ENCODE results near the gene ERCC4.

ERCC4 gene

DNA sequence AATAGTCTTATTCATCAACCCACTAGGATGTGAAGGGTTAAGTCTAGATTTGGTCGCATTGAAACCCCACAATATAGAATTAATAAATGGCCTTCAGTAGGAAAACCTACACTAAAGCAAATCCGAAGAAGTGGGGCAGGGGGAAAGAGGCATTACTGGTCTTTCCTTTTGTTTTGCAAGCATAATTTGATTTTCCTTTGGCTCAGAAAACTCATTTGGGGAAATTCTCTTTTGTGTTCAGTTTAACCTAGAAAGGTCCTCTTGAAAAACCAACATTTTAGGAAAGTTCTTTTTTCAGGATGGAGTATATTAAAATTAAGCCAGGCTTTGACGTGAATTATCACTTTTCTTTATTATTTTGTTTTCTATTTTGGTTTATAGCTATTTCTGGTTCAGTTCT lies 31.7 kb downstream of the ERCC4 start:
- no peak for DNase-seq

DNA sequence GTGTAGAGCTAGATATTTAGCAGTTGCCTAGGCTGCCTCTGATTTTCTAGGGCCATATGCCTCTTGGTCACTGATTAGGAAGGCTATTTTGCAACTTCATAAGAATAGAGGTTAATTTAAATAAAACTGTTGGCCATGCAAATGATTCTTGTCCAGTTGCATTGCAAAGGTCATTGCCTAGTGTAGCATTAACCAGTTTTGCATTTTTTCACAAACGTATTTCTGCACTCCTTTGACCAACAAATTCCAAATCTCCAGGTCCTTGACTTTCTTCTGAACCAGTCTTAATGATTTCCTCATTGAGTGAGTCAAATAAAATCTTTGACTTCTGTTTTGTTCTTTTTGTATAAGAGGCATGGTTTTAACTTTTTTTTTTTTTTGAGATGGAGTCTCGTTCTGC lies 33.5 kb downstream of the ERCC4 start:
- DNase-seq, result no peak

DNA sequence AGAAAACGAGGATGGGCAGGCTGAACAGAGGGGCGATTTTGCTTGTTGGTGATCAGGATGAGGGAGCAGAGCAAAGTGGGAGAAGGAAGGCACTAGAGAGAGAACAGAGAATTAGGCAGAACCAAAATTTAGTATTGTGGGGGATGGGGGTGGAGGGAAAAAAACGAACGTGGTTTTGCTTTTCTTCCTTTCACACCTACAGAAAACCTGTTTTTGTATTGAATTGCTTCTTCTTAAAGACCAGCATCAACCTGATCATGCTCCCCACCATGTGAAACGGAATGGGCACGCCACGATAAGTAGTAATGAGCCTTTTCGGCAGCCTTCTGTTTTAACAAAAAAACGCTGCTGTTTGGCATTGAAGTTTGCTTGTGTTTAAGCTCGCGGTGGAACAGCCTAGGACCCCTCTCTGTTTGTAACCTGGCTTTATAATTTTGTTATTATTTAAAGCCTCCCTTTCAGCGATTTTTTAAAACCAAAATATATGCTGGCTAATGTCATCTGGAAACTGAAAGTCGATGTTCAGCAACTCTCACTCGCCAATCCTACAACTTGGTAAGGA lies 36.8 kb downstream of the ERCC4 start:
- DNase-seq, result no peak

DNA sequence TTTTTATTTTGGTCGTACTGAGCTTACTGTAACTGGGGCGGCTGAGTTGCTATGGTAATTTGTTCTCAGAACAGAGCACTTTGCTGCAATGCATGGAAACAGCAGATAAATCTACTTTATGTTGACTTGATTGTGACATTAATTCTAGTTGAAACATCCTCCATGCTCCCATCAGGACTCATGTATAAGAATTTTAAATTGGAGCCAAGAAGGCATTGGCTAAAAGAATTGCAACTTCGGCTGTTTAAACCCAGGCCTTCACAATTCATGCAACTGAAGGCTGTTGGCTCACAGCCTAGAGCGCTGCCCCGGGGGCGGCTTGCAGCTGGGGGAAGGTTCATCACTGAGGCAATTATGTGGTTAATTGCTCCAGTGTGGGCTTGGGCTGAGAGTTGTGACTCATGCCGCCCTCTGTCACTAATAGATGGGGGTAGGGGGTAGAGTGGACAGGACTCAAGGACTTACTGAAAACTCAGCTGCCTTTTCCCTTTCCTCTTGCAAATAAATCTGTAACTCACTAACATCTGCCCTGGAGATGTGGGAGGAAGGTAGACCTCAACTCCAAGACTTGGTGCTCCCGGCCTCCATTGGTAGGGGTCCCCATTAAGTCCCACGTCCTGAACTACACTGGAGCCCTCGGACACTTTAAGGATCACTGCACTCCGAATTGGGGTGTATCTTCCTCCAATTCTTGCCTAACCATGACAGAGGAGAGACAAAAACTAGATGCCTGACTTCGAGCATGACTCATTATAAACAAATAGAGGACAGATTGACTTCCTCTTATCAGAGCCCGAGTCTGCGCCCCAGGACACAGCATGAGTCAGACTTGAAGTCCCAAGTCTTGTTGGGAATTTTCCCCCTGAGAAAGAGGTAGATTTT lies 37.5 kb downstream of the ERCC4 start:
- peak; percentile 19 for DNase-seq

DNA sequence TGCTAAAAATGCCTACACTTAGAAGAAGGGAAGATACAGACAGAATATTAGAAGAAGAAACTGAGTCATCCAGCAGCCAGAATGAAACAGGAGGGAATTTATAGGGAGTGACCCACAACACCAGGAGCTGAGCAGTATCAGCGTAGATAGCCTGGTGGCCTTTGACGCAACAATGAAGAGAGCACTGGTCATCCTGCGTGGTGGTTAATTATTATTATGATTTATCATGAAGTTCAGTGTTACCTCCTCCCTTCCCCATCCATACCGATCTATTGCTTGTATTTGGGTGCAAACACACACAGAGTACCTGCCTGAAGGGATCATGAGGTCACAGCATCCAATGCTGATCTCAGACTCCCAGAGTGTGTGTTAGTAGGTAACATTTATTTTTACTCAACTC lies 38.5 kb downstream of the ERCC4 start:
- DNase-seq, result no peak

DNA sequence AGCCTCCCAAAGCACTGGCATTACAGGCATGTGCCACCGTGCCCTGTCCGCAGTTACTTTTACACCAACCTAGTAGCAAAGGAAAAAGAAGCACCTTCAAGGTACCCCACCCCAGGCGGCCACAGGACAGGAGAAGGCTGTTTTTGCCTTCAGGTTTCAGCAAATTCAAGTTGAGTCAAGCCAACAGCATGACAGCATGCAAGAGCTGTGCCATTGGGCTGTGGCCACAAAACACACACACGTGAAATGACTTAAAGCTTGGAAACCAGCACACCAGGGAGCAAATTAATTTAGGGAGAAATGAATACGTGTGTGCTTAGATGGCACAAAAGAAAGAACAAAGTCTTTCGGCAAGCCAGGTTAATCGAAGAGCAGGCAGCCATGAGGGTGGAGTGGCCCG lies 39.7 kb downstream of the ERCC4 start:
- DNase-seq, result no peak

DNA sequence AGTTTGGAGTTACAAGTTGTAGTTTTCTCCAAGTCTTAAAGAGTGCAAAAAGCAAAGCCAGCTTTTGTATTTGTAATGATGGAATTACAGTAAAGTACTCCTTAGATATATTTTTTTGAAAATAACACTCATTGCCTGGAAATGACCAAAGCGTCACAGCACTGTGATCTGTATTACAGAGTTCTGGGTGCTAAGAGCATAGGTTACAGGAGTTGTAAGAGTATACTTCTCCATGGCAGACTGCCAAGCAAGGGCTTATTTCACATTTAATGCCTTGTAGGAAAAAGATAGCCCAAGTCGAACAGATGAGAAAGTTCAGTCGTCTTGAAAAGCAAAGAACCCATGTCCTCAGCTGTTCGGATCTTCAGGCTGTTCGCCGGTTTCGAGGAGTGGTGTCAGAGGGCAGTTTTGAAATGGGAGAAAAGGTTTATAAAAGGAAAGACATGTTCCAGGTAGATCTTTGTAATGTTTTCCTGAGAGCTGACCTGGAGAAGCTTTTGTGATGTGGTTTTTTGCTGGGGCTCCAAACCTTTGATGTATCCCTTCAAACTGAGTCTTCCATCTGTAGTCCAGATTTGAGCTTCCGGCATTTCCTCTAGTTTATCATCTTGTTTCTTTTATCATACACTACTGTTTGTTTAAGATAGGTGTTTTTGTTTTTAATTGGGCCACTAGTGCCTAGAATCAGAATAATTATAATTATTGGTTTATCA lies 41.3 kb downstream of the ERCC4 start:
- no peak for DNase-seq

DNA sequence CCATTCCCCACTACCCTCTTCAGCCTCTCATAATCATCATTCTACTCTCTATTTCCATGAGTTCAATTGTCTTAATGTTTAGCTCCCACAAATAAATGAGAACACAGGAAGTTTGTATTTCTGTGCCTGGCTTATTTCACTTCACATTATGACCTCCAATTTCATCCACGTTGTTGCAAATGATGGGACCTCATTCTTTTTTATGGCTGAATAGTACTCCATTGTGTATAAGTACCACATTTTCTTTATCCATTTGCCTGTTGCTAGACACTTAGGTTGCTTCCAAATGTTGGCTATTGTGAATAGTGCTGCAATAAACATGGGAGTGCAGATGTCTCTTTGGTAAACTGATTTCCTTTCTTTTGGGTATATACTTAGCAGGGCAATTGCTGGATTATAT lies 42.3 kb downstream of the ERCC4 start:
- DNase-seq, result no peak

DNA sequence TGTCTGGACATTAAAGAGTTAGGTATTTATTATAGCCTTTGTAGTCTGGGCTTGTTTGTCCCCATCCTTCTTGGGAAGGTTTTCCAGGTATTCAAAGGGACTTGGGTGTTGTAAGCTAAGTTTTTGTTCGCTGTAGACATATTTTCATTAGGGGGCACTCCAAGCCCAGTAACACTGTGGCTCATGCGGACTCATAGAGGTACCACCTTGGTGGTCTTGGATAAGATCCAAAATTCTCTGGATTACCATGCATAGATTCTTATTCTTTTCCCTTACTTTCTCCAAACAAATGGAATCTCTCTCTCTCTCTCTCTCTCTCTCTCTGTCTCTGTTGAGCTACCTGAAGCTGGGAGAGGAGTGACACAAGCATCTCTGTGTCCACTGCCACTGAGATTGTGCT lies 48.9 kb downstream of the ERCC4 start:
- DNase-seq, result no peak

DNA sequence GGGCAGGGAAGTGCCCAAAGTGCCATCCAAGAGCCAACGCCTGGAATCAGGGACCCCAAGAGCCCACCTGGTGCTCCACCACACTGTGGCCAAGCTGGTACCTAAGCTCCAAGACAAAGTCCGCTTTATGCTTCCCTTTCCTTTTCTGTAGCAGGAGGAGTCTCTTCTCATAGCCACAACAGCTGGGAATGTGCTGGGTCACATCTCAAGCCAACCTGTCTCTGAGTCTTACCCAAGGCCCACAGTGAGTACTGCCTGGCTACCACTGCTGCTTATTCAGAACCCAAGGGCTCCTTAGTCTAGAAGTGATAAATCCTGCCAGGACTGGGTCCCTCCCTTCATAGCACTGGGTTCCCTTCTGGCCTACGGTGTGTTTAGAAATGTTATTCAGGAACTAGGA lies 49.8 kb downstream of the ERCC4 start:
- DNase-seq, result no peak

DNA sequence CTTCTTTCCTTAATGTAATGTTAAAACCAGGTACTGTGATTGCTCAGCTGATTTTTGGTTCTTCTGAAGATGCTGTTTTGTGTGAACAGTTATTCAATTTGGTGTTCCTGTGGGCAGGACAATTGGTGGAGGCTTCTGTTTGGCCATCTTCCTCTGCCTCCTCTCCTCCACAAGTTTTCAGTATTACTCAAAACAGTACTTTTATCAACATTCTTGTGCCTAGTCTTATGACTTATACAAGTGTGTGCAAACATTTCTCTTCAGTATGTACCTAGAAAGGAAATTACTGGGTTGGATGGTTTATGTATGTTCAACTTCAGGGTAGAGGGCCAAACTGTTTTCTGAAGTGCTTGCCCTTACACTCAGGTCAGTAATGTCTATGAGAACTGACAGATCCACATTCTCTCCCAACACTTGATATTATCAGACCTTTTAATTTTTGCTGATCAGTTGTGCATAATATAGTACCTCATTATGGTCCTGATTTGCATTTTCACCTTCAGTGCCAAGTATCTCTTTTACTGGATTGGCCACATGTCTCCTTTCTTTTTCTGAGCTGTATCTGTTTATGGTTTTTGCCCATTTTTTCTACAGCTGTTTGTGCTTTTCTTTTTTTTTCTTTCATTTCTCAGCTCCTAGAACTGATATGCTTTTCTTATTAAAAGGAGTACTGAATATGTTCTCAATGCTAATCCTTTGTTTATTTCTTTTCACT lies 50.9 kb downstream of the ERCC4 start:
- DNase-seq, result no peak

DNA sequence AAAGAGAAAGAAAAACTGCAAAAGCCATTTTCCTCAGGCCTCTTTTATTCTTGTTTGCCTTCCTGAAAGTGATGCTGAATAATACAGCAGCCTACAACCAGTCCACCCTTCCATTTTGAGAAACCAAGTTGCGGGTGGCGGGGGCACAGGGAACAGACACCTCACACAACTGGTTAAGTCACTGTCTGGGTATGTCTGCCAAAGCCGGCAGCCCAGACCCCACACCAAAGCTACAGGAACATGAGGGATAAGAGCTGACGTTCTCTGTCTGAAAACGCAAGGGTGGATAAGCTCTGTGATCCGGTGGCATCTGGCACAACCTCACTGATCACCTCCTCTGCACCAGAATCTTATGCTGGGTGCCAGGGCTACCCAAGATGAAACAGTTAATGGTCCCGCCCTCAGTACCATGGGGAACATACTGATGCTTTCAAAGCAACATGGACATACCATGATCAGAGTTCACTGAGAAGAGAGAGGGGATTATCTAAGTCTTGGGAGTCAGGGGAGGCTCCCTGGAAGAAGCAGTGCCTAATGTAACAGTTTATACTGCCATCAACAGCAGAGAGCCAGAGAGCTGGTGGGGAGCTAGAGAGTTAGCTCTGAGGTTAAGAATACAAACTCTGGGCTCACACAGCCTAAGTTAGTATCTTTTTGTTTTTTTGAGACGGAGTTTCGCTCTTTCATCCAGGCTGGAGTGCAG lies 53.5 kb downstream of the ERCC4 start:
- no peak for DNase-seq

DNA sequence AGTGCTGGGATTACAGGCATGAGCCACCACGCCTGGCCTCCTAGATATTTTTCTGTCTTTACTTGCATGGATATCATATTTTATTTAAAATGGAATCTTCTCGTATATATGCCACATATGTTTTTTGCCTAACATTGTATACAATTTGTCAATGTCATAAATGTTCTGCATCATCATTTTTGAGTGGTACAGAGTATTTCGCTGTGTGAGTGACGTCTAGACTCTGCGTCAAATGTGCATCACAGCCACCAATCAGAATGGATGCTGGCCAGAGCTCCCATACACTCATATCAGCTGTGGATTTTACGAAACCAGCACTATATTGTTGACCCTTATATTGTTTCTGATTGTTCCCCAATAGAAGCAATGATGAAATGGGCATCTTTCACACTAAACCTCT lies 57.2 kb downstream of the ERCC4 start:
- DNase-seq, result no peak

DNA sequence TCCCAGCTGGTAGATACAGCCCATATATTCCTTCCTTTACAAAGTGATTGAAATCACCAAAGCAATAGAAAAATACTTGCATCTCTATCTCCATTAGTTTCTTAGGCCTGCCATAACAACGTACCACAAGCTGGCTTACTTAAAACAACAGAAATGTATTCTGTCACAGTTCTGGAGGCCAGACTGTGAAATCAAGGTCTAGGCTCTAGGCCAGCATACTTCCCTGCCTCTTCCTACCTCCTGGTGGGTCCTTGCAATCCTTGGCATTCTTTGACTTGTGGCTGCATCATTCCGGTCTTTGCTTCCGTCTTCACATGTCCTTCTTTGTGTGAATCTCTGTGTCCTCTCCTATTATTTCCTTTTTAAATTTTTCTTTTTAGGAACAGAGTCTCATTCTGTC lies 62.5 kb downstream of the ERCC4 start:
- no peak for DNase-seq

DNA sequence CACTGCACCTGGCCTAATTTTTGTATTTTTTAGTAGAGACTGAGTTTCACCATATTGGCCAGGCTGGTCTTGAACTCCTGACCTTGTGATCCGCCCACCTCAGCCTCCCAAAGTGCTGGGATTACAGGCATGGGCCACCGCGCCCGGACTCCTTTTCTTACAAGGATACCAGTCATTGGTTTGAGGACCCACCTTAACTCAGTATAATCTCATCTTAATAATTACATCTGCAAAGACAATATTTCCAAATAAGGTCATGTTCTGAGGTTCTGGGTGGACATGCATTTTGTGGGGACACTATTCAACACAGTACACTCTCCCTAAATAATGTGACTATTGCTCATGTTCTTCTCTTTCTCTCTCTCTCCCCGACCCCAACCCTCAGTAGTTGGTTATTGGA lies 63.7 kb downstream of the ERCC4 start:
- no peak for DNase-seq

DNA sequence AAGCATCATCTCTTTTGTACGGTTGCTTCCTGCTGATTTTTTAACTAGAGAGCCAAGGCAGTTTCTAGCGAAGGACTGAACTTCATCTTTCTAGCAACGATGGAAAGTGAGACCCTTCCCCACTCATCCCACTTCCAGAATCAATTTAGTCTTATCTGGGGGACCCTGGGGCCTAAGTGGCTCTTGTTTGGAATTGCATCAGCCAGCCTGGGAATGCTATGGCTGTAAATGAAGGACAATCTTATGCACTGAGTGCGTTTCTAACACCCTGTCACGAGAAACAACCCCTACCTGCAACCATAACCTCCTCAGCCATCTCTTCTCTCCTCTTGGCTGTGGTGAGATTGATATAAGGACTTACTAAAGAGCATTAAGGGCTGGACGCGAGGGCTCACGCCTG lies 64.8 kb downstream of the ERCC4 start:
- no peak for DNase-seq

DNA sequence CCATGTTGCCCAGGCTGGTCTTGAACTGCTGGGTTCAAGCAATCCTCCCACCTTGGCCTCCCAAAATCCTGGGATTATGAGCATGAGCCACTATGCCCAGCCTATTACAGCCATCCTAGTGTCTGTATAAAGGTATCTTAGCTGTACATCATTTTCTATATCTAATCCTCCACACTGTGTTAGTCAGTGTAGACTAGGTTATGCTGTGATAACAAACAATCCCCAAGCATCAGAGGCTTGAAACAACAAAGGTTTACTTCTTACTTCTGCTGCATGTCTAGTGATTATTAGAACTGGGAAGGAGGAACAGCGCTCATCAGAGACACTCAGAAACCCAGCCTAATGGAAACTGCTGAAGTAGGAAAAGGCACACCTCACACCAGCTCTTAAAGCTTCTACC lies 68.1 kb downstream of the ERCC4 start:
- no peak for DNase-seq

DNA sequence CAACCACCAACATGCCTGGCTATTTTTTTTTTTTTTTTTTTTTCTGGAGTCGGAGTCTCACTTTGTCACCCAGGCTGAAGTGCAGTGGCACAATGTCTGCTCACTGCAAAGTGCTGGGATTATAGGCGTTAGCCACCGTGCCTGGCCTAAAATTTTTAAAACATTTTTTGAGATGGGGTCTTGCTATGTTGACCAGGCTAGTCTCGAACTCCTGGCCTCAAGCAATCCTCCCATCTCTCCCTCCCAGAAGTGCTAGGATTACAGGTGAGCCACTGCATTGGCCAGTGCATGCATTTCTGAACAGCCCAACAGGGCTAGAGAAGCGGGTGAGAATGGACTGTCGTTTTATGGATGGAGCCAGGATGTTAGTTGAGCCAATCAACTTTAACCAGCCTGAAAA lies 72.4 kb downstream of the ERCC4 start:
- no peak for DNase-seq

DNA sequence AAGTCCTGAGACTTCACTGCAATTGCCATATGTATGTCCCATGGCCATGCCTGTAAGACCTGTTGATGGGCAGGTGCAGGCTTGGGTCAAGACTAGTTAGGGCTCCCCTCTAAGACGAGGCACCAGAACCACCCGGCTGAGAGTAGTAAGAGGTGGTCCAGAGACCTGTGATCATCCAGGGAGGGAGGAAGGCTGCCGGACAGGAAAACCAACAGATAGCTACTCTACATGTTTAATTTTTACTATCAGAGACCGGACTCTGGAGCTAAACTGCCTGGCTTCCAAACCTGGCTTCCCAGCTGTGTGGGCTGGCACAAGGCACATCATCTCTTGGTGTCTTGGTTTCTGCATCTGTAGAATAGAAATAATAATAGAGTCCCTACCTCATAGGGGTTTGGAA lies 73.0 kb downstream of the ERCC4 start:
- no peak for DNase-seq

DNA sequence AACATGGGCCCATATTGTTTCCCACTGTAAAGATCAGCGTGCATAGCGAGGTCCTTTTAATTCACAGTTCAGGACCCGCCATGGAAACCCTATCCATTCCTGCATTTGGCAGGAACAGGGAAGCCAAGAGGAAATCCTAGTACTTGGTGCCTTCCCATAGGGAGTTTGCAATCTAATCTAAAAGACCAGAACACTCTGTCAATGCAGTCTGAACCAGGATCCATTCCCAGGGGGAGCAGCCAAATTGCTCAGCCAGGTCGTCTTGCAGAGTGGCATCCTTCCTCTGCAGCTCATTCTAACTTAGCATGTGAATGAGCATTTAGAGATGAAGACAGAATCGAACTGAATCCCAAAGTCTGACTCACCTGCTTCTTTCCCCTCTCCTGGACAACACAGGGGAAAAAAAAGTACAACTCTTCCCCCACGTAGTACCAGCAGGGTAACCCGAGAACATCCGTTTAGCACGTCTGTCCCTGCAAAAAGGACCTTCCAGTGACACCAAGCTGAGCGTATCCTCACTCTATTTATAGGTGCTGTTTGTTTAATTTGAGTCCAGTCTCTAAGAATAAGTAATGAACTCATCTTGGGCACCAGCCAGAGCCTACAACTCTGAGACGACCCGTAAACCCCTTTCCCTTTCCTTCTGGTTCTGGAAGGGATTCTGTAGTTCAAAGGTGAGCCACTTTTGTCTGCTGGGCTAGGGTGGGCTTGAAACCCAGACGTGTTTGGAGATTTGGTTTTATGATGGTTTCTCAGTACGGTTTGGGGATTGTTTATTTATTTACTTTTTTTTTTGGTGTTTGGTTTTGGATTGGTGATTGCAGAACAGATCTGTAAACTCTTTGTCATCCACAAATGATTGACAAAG lies 74.5 kb downstream of the ERCC4 start:
- DNase-seq, result no peak

DNA sequence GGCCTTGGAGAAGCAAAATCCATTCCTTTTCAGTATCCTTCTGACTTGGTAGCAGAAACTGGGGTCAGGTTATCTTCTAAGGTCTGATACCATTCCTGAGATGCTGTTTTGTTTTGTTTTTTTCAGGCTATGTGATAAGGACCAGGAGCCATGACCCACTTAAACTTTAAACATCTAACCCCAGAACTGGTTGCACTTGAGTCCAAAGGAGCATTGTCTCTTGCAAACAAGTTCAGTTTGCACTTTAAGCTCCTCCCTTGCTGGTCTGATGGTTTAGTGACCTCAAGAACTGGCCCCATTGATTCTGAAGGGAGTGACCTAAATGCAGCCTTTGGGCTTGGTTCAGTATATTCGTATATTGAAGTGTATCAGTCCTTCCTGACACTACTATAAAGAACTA lies 75.2 kb downstream of the ERCC4 start:
- no peak for DNase-seq

DNA sequence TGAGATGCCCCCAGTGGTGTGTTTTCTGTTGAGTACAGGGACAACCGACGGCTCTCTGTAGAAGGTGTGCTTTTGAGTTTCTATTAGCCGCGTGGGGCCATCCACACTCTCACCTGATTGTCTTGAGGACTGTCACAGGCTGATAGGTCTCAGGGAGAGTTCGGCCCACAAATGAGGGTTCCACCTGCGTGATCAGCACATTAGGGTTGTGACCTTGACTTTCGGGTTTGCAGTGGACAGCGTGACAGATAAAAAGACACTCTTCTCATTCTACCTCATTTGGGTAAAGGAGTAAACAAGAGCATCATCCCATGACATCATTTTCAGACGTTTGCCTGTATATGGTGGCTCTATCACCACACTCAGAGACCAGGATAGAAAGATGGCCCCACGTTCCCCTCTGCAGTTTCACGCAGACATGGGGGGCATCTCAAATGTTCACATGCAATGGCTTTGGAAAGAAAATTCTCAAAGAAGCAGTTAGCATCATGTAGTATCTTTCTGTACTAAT lies 76.9 kb downstream of the ERCC4 start:
- DNase-seq, result no peak

Data from CD4-positive, alpha-beta T cell treated with Interleukin-17A for 4 hours (primary cell).